Cardiac muscle cell (in vitro differentiated cells and primary cell): ENCODE results near the gene FHIP2A. TPM values are rescaled to one million over a fixed set of nuclear protein-coding genes. Genes with fewer than 3 reads are reported as not detected.
"Not testable (repeated sequence)": the region's sequence is repeated elsewhere in the genome, so short reads cannot be mapped to it uniquely, and the experiment has no call there.

ENCODE experiments used
- DNase-seq, 2 donors: peaks; one replicate each; pipeline versions ENCODE4 v3.0.0 to v3.0.0-alpha.2; 2010 to 2017; ENCODE audit warnings: low read depth in 1 of 2, low spot score in 1 of 2
- H3K27ac ChIP-seq: fragments of 200-600 bp; sonication (generic); 2 replicates; pipeline ENCODE4 v1.5.1; 2016
- H3K27me3 ChIP-seq: fragments of 200-600 bp; sonication (generic); 2 replicates; pipeline ENCODE4 v1.6.0; 2016; ENCODE audit warnings: control low read depth
- H3K36me3 ChIP-seq: fragments of 200-600 bp; sonication (generic); 2 replicates; pipeline ENCODE4 v1.5.1; 2016; ENCODE audit warnings: control low read depth
- H3K4me1 ChIP-seq: fragments of 200-600 bp; sonication (generic); 2 replicates; pipeline ENCODE4 v1.8.1; 2017; ENCODE audit warnings: low read depth, mild to moderate bottlenecking, mixed run types
- H3K4me3 ChIP-seq: fragments of 200-600 bp; sonication (generic); 2 replicates; pipeline ENCODE4 v1.5.1; 2016; ENCODE audit warnings: mild to moderate bottlenecking
- H3K9me3 ChIP-seq: fragments of 200-600 bp; sonication (generic); 2 replicates; pipeline ENCODE4 v1.5.1; 2017; ENCODE audit warnings: low read depth, mild to moderate bottlenecking, control low read depth
- polyA plus RNA-seq: library from polyadenylated mRNA; unstranded; fragments of >200 nt; fragmentation: Nextera tagmentation; extraction: Ambion mirVana; gene quantifications from 2 replicates; pipeline ENCODE4 v1.2.1, GENCODE V29; 2016
- total RNA-seq: library from RNA; depleted of rRNA; stranded (reverse); fragments of >200 nt; gene quantifications from 2 replicates; pipeline ENCODE4 v1.2.3, GENCODE V29; 2016
- TF ChIP-seq, protein P1 (sequence below): IDR thresholded peaks from 2 replicates; pipeline ENCODE4 v1.5.1; 2012; ENCODE audit warnings: low read depth, mild to moderate bottlenecking, low read length

The FHIP2A gene
- total and polyA plus RNA-seq, 2 experiments from 2014 or later: 14.8 to 49.4 TPM

- TF ChIP-seq, protein P1, sequence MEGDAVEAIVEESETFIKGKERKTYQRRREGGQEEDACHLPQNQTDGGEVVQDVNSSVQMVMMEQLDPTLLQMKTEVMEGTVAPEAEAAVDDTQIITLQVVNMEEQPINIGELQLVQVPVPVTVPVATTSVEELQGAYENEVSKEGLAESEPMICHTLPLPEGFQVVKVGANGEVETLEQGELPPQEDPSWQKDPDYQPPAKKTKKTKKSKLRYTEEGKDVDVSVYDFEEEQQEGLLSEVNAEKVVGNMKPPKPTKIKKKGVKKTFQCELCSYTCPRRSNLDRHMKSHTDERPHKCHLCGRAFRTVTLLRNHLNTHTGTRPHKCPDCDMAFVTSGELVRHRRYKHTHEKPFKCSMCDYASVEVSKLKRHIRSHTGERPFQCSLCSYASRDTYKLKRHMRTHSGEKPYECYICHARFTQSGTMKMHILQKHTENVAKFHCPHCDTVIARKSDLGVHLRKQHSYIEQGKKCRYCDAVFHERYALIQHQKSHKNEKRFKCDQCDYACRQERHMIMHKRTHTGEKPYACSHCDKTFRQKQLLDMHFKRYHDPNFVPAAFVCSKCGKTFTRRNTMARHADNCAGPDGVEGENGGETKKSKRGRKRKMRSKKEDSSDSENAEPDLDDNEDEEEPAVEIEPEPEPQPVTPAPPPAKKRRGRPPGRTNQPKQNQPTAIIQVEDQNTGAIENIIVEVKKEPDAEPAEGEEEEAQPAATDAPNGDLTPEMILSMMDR: no peak
- Histone ChIP-seq H3K9me3 (no peaks in the 10 kb centered on the region), H3K27ac (no peak overlapping the region), H3K4me1 (no peaks in the 10 kb centered on the region), H3K4me3 (no peak overlapping the region), H3K36me3 (peaks cover 68% of the 10 kb centered on the region), H3K27me3 (no peaks in the 10 kb centered on the region)
- DNase-seq: no peak
Measured at GRCh38 chr10:114852197-114852596, 30.6 kb downstream of the FHIP2A start.

DNA sequence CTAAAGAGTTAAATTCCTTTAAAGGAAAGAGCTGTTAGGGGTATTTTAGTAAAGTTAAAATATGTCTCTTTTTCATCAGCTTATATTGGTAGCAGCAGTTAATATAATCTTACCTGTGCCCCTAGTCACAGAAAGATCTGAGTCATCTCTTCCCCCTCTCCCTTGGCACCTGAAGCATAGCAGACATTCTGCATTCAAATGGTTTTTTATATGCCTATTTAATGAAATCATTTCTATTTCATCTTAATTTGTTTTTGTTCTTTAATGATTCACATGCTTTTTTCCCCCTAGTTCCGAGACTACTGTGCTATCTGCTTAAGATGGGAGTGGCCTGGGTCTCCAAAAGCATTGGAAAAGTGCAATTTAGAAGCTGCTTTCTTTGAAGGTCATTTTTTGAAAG lies 33.3 kb downstream of the FHIP2A start:
- H3K36me3 ChIP-seq: peaks cover 59% of the 10 kb centered on the region
- no peak for DNase-seq
- TF ChIP-seq, protein P1: no peak
- no peak overlapping the region for H3K4me3 ChIP-seq
- no peaks in the 10 kb centered on the region for H3K4me1 ChIP-seq
- no peaks in the 10 kb centered on the region for H3K9me3 ChIP-seq
- no peaks in the 10 kb centered on the region for H3K27me3 ChIP-seq
- H3K27ac ChIP-seq: no peak overlapping the region

- Histone ChIP-seq H3K36me3 (peaks cover 61% of the 10 kb centered on the region), H3K27me3 (no peaks in the 10 kb centered on the region), H3K9me3 (no peaks in the 10 kb centered on the region), H3K4me1 (no peaks in the 10 kb centered on the region), H3K4me3 (no peak overlapping the region), H3K27ac (no peak overlapping the region)
- TF ChIP-seq, protein P1: no peak
- peak in 1 of 2 donors; percentile 20 for DNase-seq
Measured at GRCh38 chr10:114855776-114856543, 34.4 kb downstream of the FHIP2A start.

DNA sequence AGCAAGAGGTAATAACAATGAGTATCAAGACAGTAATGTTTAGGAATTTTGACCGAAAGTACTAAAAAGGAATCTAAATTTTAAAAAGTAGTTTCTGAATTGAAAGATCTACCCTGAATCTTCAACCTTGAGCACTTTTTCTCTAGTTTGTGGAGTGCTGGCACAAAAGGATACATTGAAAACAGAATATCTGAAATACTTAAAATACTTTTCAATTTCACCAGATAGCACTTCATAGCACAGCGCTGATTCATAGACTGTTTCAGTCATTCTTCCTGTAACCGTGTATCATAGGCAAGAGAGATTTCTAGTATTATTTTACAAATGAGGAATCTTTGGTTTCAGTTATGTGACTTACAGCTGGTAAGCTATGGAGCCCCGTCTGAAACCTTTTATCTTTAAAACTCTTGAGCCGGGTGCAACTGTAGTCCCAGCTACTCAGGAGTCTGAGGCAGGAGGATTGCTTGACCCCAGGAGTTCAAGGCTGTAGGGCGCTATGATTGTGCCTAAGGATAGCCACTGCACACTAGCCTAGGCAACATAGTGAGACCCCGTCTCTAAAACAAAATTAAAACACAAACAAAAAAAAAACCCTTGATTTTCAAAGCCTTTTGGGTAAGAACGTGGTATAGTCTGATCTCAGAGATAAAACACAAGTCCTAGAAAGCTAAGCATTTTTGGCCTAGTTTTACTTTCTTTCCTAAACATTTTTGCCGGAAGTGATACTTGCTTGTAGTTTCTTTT lies 35.1 kb downstream of the FHIP2A start:
- Histone ChIP-seq H3K27me3 (no peaks in the 10 kb centered on the region), H3K9me3 (no peaks in the 10 kb centered on the region), H3K36me3 (peaks cover 69% of the 10 kb centered on the region), H3K27ac (no peak overlapping the region), H3K4me3 (no peak overlapping the region), H3K4me1 (no peaks in the 10 kb centered on the region)
- peak in 1 of 2 donors; percentile 90 for DNase-seq
- TF ChIP-seq, protein P1: no peak

DNA sequence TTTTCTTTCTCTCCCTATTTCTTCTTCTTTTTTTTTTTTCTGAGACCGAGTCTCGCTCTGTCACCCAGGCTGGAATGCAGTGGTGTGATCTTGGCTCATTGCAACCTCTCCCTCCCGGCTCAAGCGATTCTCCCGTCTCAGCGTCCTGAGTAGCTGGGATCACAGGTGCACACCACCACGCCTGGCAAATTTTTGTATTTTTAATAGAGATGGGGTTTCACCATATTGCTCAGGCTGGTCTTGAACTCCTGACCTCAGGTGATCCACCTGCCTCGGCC lies 35.6 kb downstream of the FHIP2A start:
- H3K27ac ChIP-seq, H3K4me1 ChIP-seq, H3K27me3 ChIP-seq, H3K4me3 ChIP-seq, DNase-seq, H3K9me3 ChIP-seq: not testable (repeated sequence)
- H3K36me3 ChIP-seq: peaks cover 70% of the 10 kb centered on the region
